GM12878 (cell line): ENCODE results near the gene CD69.

Source experiments
- MTA2 ChIP-seq: fragments of 450-650 bp; IDR thresholded peaks from 2 replicates; pipeline ENCODE4 v1.6.1; 2016; ENCODE audit warnings: low read depth, mild to moderate bottlenecking, moderate library complexity
- TF ChIP-seq, protein P1 (sequence below), 3 experiments: IDR thresholded peaks in 2 of 3; conservative IDR thresholded peaks in 1 of 3; 2 replicates each; pipeline ENCODE4 v1.5.1; 2011; ENCODE audit warnings: low read depth in 3 of 3, low read length in 3 of 3, mild to moderate bottlenecking in 3 of 3, control low read depth in 2 of 3, moderate library complexity in 2 of 3, inconsistent platforms in 1 of 3, mixed read lengths in 1 of 3; ENCODE audit not compliant: control insufficient read depth in 2 of 3, insufficient read depth in 1 of 3; ENCODE audit errors: extremely low read depth in 1 of 3

DNA sequence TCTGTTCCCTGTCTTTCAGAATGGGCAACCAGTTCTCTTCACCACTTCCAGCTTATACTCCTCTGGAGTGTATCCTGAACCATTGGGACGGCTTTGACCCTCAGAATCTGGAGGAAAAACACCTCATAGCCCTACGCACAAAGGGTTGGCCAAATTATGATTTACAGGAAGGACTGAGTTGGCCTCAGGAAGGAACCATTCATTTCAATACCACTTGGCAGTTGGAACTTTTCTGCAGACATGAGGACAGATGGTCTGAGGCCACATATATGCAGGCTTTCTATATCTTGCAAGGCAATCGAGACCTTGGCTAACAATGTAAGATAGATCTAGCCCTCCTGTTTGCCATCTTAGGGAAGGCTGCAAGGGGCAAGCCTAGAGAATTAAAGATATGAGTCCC, 51.8 kb downstream of the CD69 start:
- TF ChIP-seq, protein P1, sequence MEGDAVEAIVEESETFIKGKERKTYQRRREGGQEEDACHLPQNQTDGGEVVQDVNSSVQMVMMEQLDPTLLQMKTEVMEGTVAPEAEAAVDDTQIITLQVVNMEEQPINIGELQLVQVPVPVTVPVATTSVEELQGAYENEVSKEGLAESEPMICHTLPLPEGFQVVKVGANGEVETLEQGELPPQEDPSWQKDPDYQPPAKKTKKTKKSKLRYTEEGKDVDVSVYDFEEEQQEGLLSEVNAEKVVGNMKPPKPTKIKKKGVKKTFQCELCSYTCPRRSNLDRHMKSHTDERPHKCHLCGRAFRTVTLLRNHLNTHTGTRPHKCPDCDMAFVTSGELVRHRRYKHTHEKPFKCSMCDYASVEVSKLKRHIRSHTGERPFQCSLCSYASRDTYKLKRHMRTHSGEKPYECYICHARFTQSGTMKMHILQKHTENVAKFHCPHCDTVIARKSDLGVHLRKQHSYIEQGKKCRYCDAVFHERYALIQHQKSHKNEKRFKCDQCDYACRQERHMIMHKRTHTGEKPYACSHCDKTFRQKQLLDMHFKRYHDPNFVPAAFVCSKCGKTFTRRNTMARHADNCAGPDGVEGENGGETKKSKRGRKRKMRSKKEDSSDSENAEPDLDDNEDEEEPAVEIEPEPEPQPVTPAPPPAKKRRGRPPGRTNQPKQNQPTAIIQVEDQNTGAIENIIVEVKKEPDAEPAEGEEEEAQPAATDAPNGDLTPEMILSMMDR (IDR thresholded peaks at IDR 0.05 in 2 of 3, conservative IDR thresholded peaks at IDR 0.05 in 1 of 3; ENCODE audit: control insufficient read depth in 2 of 3, extremely low read depth in 1 of 3, insufficient read depth in 1 of 3, low read depth in 3 of 3, low read length in 3 of 3), result no peak
- no peak for TF ChIP-seq MTA2
